Adipose tissue (tissue), 3 donors: Measurements from ENCODE around the gene PHF12. TPM values are rescaled to one million over a fixed set of nuclear protein-coding genes. Genes with fewer than 3 reads are reported as not detected.

ENCODE experiments used
- H3K27ac ChIP-seq: one replicate; pipeline ENCODE4 v1.5.1; 2013; ENCODE audit warnings: low read depth, low read length
- WGBS, 3 donors: extraction: QIAGEN DNeasy Blood & Tissue Kit; methylation state at CpG; one replicate each; pipeline ENCODE4 v1.1.7; 2013; 5-methylcytosine and 5-hydroxymethylcytosine counted together
- polyA plus RNA-seq, 3 donors: library from polyadenylated mRNA; stranded (reverse); fragments of 200-250 nt; gene quantifications; one replicate each; pipeline ENCODE4 v1.2.3, GENCODE V29; 2013
- donor health status: healthy with polysubstance abuse.
- donor health status: Bipolar disorder and iron deficiency.
- donor health status: healthy.

The PHF12 gene
- polyA plus RNA-seq, 3 donors, result 13.5 to 17.2 (median 14.0) TPM

DNA sequence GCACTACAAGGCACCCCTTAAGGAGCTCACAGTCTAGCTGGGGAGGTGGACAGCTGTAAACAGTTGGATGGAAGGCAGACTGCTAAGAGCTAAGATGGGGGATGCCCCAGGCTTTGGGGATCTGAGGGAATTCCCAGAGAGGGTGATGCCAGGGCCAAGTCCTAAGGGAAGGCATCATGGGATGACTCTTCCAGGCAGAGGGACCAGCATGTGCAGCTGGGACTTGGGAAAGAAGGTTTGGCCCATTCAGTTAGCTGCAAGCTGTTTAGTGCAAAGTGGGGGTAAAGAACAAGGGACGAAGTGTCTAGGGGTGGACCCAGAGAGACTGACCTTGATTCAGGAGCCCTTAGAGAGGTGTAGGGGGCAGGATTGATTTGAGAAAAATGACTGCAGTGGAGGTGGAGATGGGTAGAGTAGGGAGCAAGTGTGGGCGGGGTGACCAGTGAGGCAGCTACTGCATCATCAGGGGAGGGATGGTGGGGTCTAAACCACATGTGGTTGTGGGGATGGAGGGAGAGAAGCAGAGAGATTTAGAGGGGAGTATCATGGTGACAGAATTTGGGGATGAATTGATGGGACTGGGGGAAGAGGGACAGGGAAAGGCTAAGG is 27.1 kb upstream of the PHF12 start:
- WGBS, 3 donors, result 83 to 88% (median 86%) methylated on average over 2 of the region's 2 CpGs
- no peak overlapping the region for H3K27ac ChIP-seq

DNA sequence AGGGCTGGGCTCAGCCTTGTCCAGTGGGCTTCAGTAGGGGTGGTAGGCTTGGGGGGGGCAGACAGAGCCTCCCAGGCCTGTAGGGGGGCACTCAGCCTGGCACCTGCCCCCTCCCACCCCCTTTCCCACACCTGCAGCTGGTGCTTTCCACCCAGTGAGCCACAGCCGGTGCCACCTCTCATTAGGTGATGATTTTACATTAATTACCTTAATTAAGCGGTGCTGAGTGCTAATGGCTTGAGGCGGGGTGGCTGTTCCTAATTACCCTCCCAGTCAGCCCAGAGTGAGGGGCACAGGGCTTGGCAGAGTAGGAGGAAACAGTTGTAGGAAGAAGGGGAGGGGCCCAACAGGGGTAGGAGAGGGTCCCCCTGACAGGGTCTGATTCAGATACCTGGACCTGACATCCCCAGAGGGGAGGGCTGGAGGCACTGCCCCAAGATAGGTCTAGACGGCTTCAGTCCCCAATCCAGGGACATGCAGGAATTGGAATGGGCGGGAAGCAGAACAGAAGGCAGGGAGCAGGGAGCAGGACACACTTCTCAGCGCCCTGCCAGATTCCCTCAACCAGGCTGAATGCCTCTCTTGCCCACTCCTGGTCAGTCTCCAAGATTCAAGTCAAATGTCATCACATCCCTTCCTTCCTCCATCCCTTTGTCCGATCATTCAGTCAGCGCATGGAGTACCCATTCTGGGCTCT is 26.5 kb upstream of the PHF12 start:
- WGBS, 3 donors, result 74 to 83% (median 80%) methylated on average over 8 of the region's 8 CpGs
- H3K27ac ChIP-seq, result no peak overlapping the region

GRCh38 chr17:28975646-28976045 is 24.3 kb upstream of the PHF12 start:
- 68 to 86% (median 76%) methylated on average over 5 of the region's 5 CpGs for WGBS, 3 donors
- H3K27ac ChIP-seq, result no peak overlapping the region

DNA sequence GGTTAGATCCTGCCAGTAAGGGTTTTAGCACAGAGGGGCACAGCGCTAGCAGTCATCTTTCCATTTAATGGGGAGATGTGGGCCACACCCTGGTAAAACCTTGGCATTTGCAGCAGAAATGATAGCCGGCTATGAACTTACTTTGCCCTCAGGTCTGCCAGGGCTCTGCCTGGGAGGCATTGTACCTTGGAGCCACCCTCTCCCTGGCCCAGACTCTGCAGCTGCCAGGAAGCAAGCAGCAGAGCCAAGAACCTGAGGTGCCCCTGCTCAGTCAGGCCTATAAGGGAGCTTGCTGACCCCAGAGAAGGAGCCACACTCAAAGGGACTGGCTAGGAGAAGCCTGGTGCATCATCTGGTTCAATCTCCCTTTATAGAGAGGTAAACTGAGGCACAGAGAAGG is 23.7 kb upstream of the PHF12 start:
- WGBS, 3 donors, result 80 to 89% (median 85%) methylated on average over 2 of the region's 2 CpGs
- H3K27ac ChIP-seq, result no peak overlapping the region

GRCh38 chr17:28974451-28974850 is 23.1 kb upstream of the PHF12 start:
- H3K27ac ChIP-seq, result no peak overlapping the region
- 81 to 91% (median 83%) methylated on average over 4 of the region's 4 CpGs for WGBS, 3 donors

DNA sequence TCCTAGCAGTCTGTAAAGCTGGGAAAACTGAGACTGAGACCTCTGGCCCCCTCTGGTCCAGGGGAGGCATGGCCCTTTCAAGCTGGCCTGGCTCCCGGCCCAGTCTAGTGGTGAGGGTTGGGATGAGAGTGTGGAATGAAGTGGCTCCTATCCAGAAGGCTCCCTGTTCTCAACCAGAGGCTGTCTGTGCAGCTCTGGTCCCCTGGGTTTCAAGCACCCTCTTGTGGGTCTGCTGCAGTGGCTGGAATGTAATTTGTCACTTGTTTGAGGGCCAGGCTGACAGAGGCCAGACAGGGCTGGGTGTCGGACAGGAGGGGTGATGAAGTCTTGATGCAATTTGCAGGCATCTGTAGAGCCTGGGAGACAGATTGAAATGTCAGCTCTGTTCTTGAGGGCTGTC is 22.1 kb upstream of the PHF12 start:
- 57 to 77% (median 65%) methylated on average over 2 of the region's 2 CpGs for WGBS, 3 donors
- H3K27ac ChIP-seq, result no peak overlapping the region

DNA sequence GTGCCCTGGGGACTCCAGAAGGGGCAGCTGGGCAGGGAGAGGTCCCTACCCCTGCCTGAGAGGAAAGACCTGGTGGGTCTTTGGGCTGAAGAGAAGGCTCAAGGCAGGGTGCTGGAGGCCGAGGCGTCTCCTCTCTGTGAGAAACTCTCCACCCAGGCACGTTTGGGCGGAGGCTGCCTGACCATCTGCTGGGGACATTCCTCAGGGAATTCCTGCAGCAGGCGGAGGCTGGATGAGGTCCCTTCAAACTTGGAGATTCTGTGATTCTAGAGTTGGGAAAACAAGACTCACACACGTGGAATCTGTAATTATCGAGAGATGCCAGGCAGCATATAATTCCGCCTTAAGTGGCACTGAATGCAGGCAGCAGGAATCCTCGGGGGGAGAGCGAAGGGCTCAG is 21.1 kb upstream of the PHF12 start:
- no peak overlapping the region for H3K27ac ChIP-seq
- 73 to 84% (median 78%) methylated on average over 10 of the region's 10 CpGs for WGBS, 3 donors

- WGBS, 3 donors, result 44 to 56% (median 55%) methylated on average over 6 of the region's 6 CpGs
- no peak overlapping the region for H3K27ac ChIP-seq
Measured at GRCh38 chr17:28970879-28971278, 19.6 kb upstream of the PHF12 start.

- WGBS, 3 donors, result 69 to 83% (median 82%) methylated on average over 10 to 12 of the region's 12 CpGs
- H3K27ac ChIP-seq, result no peak overlapping the region
Measured at GRCh38 chr17:28969706-28970393, 18.5 kb upstream of the PHF12 start.

GRCh38 chr17:28968914-28969295 is 17.6 kb upstream of the PHF12 start:
- no peak overlapping the region for H3K27ac ChIP-seq
- WGBS, 3 donors, result 63 to 77% (median 71%) methylated on average over 2 of the region's 2 CpGs

GRCh38 chr17:28968231-28968913 is 17.1 kb upstream of the PHF12 start:
- WGBS, 3 donors, result 50 to 59% (median 53%) methylated on average over 10 of the region's 10 CpGs
- H3K27ac ChIP-seq, result no peak overlapping the region

GRCh38 chr17:28967221-28968135 is 16.2 kb upstream of the PHF12 start:
- no peak overlapping the region for H3K27ac ChIP-seq
- 44 to 58% (median 48%) methylated on average over 7 of the region's 7 CpGs for WGBS, 3 donors

GRCh38 chr17:28963841-28964240 is 12.5 kb upstream of the PHF12 start:
- H3K27ac ChIP-seq, result no peak overlapping the region
- 53 to 73% (median 59%) methylated on average over 8 of the region's 8 CpGs for WGBS, 3 donors

DNA sequence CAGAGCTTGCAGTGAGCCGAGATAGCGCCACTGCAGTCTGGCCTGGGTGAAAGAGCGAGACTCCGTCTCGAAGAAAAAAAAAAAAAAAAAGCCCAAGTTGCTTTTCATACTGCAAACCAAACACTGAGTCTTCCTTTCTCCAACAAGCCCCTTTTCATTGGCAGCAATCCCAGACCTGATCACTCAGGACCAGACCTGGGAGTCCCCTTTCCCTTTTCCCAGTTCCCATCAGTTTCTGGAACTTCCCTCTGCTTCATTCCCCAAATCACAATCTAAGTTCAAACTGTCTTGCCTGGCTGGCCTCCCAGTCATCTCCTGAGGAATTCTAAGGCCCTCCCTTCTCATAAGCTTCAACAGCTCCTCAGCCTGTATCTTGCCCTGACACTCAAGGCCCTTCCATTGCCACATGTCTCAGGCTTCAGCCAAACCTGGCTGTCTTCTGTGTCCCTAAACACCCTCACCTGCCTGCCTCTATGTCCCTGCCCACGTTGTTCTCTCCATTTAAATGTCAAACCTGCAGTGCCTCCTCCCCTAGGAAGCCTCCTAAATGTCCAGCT is 11.8 kb upstream of the PHF12 start:
- 22 to 55% (median 53%) methylated on average over 1 to 6 of the region's 6 CpGs for WGBS, 3 donors
- H3K27ac ChIP-seq, result no peak overlapping the region

DNA sequence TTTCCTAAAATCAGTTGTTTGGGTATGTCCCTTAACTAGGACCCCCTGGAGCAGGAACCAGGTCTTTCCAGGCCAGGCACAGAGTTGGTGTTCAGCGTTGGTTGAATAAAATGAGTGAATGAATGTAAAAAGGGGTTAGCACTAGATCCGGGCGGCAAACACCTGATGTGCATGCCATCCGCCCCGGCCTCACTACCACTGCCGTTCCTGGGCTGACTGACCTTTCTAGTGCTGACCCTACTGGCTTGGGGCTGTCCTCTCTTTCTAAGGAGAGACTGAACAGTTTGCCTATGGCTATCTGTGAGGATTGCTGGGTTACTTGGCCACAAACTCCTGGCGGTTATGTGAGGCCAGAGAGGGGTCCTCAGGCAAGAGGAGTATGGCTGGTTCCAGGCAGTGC is 10.1 kb upstream of the PHF12 start:
- no peak overlapping the region for H3K27ac ChIP-seq
- WGBS, 3 donors, result 85 to 91% (median 89%) methylated on average over 7 of the region's 7 CpGs

DNA sequence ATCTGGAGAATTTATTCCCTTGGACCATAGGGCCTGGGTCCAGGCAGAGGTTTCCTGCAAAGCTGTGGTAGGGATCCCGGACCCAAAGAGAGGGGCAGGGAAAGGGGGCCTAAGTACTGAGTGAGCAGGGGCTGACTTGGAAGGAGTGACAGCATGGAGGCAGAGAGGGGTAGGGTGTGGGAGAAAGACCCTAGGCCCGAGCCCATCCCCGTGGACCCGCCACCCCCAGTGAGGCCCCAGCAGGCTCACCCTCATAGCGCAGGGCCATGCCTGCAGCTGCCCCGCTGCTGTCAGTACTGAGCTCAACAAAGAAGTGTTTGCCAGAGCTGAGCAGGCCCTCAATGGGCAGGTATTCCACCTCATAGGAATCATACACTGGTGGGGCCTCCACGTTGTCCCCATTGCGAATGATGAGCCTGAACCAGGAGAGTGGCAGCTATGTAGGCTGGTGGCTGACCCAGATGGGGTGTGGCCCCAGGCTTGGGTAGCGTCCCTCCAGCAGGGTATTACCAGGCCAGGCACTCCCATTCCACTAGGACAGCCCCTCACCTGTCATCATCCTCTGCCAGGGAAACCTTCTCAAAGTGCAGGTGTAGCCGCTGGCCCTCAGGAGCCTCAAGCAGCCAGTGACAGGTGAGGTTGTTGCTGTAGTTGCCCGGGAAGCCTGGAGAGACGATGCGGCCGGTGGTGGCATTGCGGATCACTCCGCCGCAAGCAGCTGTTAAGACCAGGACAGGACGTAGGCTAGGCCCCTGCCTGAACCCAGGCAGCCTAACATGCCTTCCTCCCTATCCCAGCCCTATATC is 9.1 kb upstream of the PHF12 start:
- H3K27ac ChIP-seq, result no peak overlapping the region
- 92 to 95% (median 93%) methylated on average over 18 of the region's 18 CpGs for WGBS, 3 donors

DNA sequence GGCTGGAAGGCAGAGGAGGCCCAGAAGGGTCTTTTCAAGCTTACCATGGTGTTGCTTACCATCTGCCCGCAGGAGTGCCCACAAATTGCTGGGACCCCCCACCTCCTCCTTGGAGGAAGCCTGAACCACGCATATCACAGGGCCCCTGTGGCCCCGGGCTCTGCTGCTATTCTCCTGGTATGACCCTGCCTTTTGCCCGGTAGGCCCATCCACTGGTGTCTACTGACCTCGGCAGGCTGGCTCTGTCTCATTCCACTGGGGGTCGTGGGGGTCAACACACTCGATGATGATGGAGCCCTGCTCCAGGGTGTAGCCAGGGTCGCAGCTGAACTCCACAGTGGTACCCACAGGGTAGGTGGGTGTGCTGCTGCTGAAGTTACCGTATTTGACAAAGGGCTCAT is 8.2 kb upstream of the PHF12 start:
- 83 to 91% (median 87%) methylated on average over 9 of the region's 9 CpGs for WGBS, 3 donors
- no peak overlapping the region for H3K27ac ChIP-seq
